Naive thymus-derived CD4-positive, alpha-beta T cell (primary cell): ENCODE measurements around the gene DBF4. TPM values are rescaled to one million over a fixed set of nuclear protein-coding genes. Genes with fewer than 3 reads are reported as not detected.
A peak's percentile ranks its signal among the peaks of the same experiment; 100 is the strongest.
"Not testable (repeated sequence)": the region's sequence is repeated elsewhere in the genome, so short reads cannot be mapped to it uniquely, and the experiment has no call there.

Source experiments
- ATAC-seq: fragments of 150-1000 bp; cut with Tn5 transposase; 2 replicates; pipeline ENCODE4 v1.10.0; 2021; ENCODE audit warnings: mild to moderate bottlenecking, moderate library complexity
- CTCF ChIA-PET: fragments of 350-600 bp; sonication (Branson Sonifier 250); formaldehyde crosslinking; loops from one replicate; lab custom pipeline; 2021; ENCODE audit warnings: antibody characterized with exemption; lab: Charles Lee
- POLR2A ChIA-PET: fragments of 350-600 bp; sonication (Branson Sonifier 250); formaldehyde crosslinking; loops from one replicate; lab custom pipeline; 2021; ENCODE audit warnings: antibody characterized with exemption, inconsistent platforms; lab: Charles Lee
- DNase-seq, 9 donors: peaks; one replicate each; pipeline versions ENCODE4 v3.0.0 to v3.0.0-alpha.2; 2020 to 2022; ENCODE audit warnings: mixed read lengths in 1 of 9
- H3K27ac ChIP-seq: one replicate; pipeline ENCODE4 v1.7.0; 2013; ENCODE audit warnings: mild to moderate bottlenecking, low read depth, low read length, moderate library complexity
- H3K27me3 ChIP-seq, 2 donors: one replicate each; pipeline ENCODE4 v1.7.0; 2013; ENCODE audit warnings: low read length in 2 of 2, mild to moderate bottlenecking in 2 of 2, moderate library complexity in 2 of 2; ENCODE audit not compliant: control insufficient read depth in 2 of 2, insufficient read depth in 2 of 2
- H3K36me3 ChIP-seq, 3 experiments: 1 replicate in 2 of 3; 2 replicates in 1 of 3; pipeline ENCODE4 v1.7.0; 2013; ENCODE audit warnings: low read length in 3 of 3, mild to moderate bottlenecking in 3 of 3, moderate library complexity in 1 of 3; ENCODE audit not compliant: insufficient read depth in 3 of 3, control insufficient read depth in 2 of 3
- H3K4me1 ChIP-seq, 2 donors: one replicate each; pipeline ENCODE4 v1.7.0; 2013; ENCODE audit warnings: low read length in 2 of 2, mild to moderate bottlenecking in 2 of 2, moderate library complexity in 1 of 2; ENCODE audit not compliant: control insufficient read depth in 2 of 2, insufficient read depth in 2 of 2
- H3K4me3 ChIP-seq: 2 replicates; pipeline ENCODE4 v1.7.0; 2013; ENCODE audit warnings: mild to moderate bottlenecking, low read length
- H3K9me3 ChIP-seq, 3 experiments: 1 replicate in 2 of 3; 2 replicates in 1 of 3; pipeline ENCODE4 v1.7.0; 2013; ENCODE audit warnings: low read length in 3 of 3; ENCODE audit not compliant: control insufficient read depth in 2 of 3
- H3K27ac Mint-ChIP-seq, 9 donors: one replicate each; pipeline ENCODE4 v1.8.0; 2020 to 2022; ENCODE audit warnings: mixed read lengths in 9 of 9, mild to moderate bottlenecking in 8 of 9, moderate library complexity in 5 of 9, inconsistent platforms in 2 of 9
- H3K27me3 Mint-ChIP-seq, 5 donors: one replicate each; pipeline ENCODE4 v1.8.0; 2021 to 2022; ENCODE audit warnings: mixed read lengths in 5 of 5, mild to moderate bottlenecking in 1 of 5
- H3K36me3 Mint-ChIP-seq, 5 donors: one replicate each; pipeline ENCODE4 v1.8.0; 2020 to 2022; ENCODE audit warnings: mixed read lengths in 5 of 5, mild to moderate bottlenecking in 3 of 5, inconsistent platforms in 1 of 5
- H3K4me1 Mint-ChIP-seq, 7 donors: one replicate each; pipeline ENCODE4 v1.8.0; 2020 to 2022; ENCODE audit warnings: mixed read lengths in 7 of 7, mild to moderate bottlenecking in 3 of 7, inconsistent platforms in 1 of 7
- H3K4me3 Mint-ChIP-seq, 10 donors: one replicate each; pipeline ENCODE4 v1.8.0; 2020 to 2022; ENCODE audit warnings: mild to moderate bottlenecking in 10 of 10, mixed read lengths in 10 of 10, moderate library complexity in 6 of 10, inconsistent platforms in 2 of 10
- H3K9me3 Mint-ChIP-seq, 11 donors: one replicate each; pipeline ENCODE4 v1.8.0; 2020 to 2022; ENCODE audit warnings: mixed read lengths in 11 of 11, mild to moderate bottlenecking in 4 of 11, inconsistent platforms in 1 of 11, moderate library complexity in 1 of 11
- intact Hi-C, 2 donors: fragments of 100-400 bp; cut with micrococcal nuclease; formaldehyde crosslinking; loops; one replicate each; pipeline ENCODE4 v1.15.1; 2023
- polyA plus RNA-seq, 2 donors: library from polyadenylated mRNA; unstranded; fragments of 300-500 nt; fragmentation: Illumina TruSeq; gene quantifications; one replicate each; pipeline ENCODE4 v1.2.3, GENCODE V29; 2021
- total RNA-seq, 6 experiments: library from RNA in 5 of 6; stranded (reverse) in 5 of 6; gene quantifications; 1 replicate in 5 of 6; 2 replicates in 1 of 6; pipeline ENCODE4 v1.2.3 and lab custom pipeline; 2021 to 2026

Gene DBF4
- total and polyA plus RNA-seq, 7 experiments from 2014 or later: 21.2 to 46.5 (median 32.5) TPM

DNA sequence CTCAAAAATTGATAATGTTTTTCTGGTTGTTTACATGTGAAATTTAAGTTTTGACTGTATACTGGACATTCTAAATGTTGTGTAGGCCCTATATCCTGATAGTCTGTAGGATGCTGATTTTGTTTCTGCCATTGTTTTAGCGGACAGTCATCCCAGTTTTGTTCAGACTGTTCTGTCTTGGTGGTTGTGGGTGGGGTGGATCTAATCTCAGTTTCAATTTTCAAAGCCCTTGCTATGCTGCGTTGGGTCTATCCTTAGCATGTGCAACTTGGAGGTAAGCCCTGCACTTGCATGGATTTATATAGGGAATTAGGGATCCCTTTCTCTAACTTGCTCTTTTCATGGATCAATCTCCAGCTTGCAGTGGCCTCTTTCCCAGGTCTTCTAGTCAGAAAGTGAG lies 19.1 kb downstream of the DBF4 start:
- Mint-ChIP-seq H3K36me3 (peaks cover 0 to 31% (median 16%) of the 10 kb centered on the region in 5 donors), H3K27ac (peak overlapping the region in 1 of 9 donors; percentile 16), H3K4me3 (no peak overlapping the region), H3K9me3 (no peaks in the 10 kb centered on the region), H3K27me3 (no peaks in the 10 kb centered on the region), H3K4me1 (peaks cover 0 to 31% (median 7%) of the 10 kb centered on the region in 7 donors)
- H3K27me3 ChIP-seq: no peaks in the 10 kb centered on the region
- POLR2A ChIA-PET: no interaction called here
- no peak overlapping the region for H3K27ac ChIP-seq
- no peak overlapping the region for H3K4me3 ChIP-seq
- CTCF ChIA-PET: interaction anchor here (1.1 kb wide), 1 partner anchor 10 kb away, joined by 3 read pairs; no protein-coding TSS in a partner anchor
- no peaks in the 10 kb centered on the region for H3K4me1 ChIP-seq
- ATAC-seq (no peak), DNase-seq (no peak)
- no peaks in the 10 kb centered on the region for H3K9me3 ChIP-seq
- intact Hi-C loops: no loop called here
- H3K36me3 ChIP-seq: peaks cover 4 to 41% (median 4%) of the 10 kb centered on the region in 3 experiments

DNA sequence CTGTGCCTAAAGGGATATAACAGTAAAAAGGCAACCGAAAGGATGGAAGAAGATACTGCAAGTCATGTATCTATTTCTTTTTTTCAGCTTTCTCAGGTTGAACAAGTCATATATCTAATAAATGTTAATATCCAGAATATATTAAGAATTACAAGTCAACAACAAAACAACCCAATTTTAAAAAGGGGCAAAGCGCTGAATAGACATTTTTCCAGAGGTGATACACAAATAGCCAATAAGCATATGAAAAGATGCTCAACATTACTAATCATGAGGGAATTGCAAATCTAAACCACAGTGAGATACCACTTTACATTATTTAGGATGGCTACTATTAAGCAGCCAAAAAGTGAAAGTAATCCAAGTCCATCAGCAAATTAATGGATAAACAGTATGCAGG lies 23.0 kb downstream of the DBF4 start:
- Histone ChIP-seq H3K36me3 (peaks cover 0 to 40% (median 4%) of the 10 kb centered on the region in 3 experiments), H3K27ac (no peak overlapping the region), H3K4me1 (no peaks in the 10 kb centered on the region), H3K27me3 (no peaks in the 10 kb centered on the region), H3K4me3 (no peak overlapping the region), H3K9me3 (no peaks in the 10 kb centered on the region)
- no peak for ATAC-seq
- POLR2A ChIA-PET: no interaction called here
- DNase-seq: no peak
- no peak overlapping the region for H3K4me3 Mint-ChIP-seq
- H3K27ac Mint-ChIP-seq: no peak overlapping the region
- intact Hi-C loops: no loop called here
- CTCF ChIA-PET: no interaction called here
- no peaks in the 10 kb centered on the region for H3K9me3 Mint-ChIP-seq
- H3K27me3 Mint-ChIP-seq: no peaks in the 10 kb centered on the region
- peaks cover 0 to 14% (median 4%) of the 10 kb centered on the region in 7 donors for H3K4me1 Mint-ChIP-seq
- peaks cover 0 to 43% (median 28%) of the 10 kb centered on the region in 5 donors for H3K36me3 Mint-ChIP-seq

DNA sequence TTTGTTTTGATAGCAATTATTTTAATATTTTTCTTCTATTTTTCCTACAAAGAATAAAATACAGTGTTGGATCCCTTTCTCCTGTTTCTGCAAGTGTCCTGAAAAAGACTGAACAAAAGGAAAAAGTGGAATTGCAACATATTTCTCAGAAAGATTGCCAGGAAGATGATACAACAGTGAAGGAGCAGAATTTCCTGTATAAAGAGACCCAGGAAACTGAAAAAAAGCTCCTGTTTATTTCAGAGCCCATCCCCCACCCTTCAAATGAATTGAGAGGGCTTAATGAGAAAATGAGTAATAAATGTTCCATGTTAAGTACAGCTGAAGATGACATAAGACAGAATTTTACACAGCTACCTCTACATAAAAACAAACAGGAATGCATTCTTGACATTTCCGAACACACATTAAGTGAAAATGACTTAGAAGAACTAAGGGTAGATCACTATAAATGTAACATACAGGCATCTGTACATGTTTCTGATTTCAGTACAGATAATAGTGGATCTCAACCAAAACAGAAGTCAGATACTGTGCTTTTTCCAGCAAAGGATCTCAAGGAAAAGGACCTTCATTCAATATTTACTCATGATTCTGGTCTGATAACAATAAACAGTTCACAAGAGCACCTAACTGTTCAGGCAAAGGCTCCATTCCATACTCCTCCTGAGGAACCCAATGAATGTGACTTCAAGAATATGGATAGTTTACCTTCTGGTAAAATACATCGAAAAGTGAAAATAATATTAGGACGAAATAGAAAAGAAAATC lies 31.0 kb downstream of the DBF4 start:
- H3K4me1 ChIP-seq, H3K27me3 ChIP-seq, H3K27ac ChIP-seq, CTCF ChIA-PET, H3K4me3 Mint-ChIP-seq, intact Hi-C loops, POLR2A ChIA-PET, H3K27me3 Mint-ChIP-seq, ATAC-seq, H3K9me3 ChIP-seq, DNase-seq, H3K9me3 Mint-ChIP-seq, H3K4me3 ChIP-seq: not testable (repeated sequence)
- peaks cover 0 to 20% (median 11%) of the 10 kb centered on the region in 7 donors for H3K4me1 Mint-ChIP-seq
- H3K36me3 ChIP-seq: peaks cover 0 to 12% (median 0%) of the 10 kb centered on the region in 3 experiments
- peaks cover 0 to 19% (median 11%) of the 10 kb centered on the region in 5 donors for H3K36me3 Mint-ChIP-seq
- peak overlapping the region in 6 of 9 donors; percentile 15 to 79 (median 55) for H3K27ac Mint-ChIP-seq

DNA sequence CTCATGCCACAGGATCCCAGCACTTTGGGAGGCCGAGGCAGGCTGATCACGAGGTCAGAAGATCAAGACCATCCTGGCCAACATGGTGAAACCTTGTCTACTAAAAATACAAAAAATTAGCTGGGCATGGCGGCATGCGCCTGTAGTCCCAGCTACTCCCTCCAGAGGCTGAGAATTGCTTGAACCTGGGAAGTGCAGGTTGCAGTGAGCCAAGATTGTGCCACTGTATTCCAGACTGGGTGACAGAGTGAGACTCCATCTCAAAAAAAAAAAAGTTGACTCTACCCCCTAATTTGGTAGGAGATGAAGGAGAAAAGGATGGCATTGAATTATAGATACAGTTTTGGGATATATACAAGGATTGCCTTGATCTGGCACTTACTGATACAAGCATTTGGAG lies 32.5 kb downstream of the DBF4 start:
- Mint-ChIP-seq H3K27ac (peak overlapping the region in 1 of 9 donors; percentile 51), H3K4me1 (peaks cover 0 to 20% (median 11%) of the 10 kb centered on the region in 7 donors), H3K36me3 (peaks cover 0 to 18% (median 6%) of the 10 kb centered on the region in 5 donors)
- DNase-seq, ATAC-seq, H3K4me1 ChIP-seq, H3K36me3 ChIP-seq, H3K4me3 ChIP-seq, H3K27me3 Mint-ChIP-seq, intact Hi-C loops, H3K4me3 Mint-ChIP-seq, H3K9me3 Mint-ChIP-seq, H3K27ac ChIP-seq, H3K27me3 ChIP-seq, POLR2A ChIA-PET, H3K9me3 ChIP-seq, CTCF ChIA-PET: not testable (repeated sequence)

DNA sequence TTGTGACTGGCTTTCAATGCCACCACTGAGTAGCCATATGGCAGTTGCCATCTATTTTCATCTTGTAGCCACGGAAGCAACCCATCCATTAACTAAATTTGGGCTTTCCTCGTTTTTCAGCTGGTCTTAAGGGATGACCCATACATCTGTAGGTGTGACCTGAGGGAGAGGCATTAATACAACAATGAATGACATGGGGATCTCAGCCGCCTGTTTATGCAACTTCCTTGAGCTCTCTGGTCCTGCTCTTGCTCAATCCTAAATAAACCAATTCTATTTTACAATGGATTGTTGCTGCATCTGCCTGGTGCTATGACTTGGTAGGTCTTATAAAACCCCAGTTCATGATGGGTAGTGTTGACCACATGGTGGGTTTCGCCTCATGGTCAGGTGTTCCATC lies 35.8 kb downstream of the DBF4 start:
- DNase-seq (no peak), ATAC-seq (no peak)
- CTCF ChIA-PET: no interaction called here
- Mint-ChIP-seq H3K4me1 (peaks cover 0 to 5% (median 3%) of the 10 kb centered on the region in 7 donors), H3K4me3 (no peak overlapping the region), H3K36me3 (peaks cover 0 to 10% (median 0%) of the 10 kb centered on the region in 5 donors), H3K9me3 (peaks cover 0 to 2% (median 0%) of the 10 kb centered on the region in 11 donors), H3K27ac (no peak overlapping the region), H3K27me3 (peaks cover 0 to 12% (median 0%) of the 10 kb centered on the region in 5 donors)
- POLR2A ChIA-PET: no interaction called here
- Histone ChIP-seq H3K9me3 (no peaks in the 10 kb centered on the region), H3K27me3 (peaks cover 0 to 3% of the 10 kb centered on the region in 2 donors), H3K36me3 (no peaks in the 10 kb centered on the region), H3K4me3 (no peak overlapping the region), H3K27ac (no peak overlapping the region), H3K4me1 (no peaks in the 10 kb centered on the region)
- intact Hi-C loops: loop anchor here in 1 of 2 donors (2.0 kb wide), 1 partner anchor 21 kb away; no protein-coding TSS in a partner anchor

DNA sequence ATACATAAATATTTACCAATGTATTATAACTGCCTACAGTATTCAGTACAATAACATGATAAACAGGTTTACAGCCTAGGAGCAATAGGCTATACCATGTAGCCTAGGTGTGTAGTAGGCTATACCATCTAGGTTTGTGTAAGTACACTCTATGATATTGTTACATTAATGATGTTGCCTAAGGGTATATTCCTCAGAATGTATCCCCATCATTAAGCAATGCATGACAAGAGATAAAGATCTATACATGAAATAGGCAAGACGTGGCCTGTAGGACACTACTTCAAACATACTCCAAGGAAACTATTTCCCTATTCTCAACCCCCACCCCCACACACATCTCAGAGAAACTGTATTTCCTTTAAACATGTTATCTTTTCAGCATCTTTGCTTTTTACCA lies 42.4 kb downstream of the DBF4 start:
- no peaks in the 10 kb centered on the region for H3K9me3 ChIP-seq
- ChIA-PET CTCF (no interaction called here), POLR2A (no interaction called here)
- ATAC-seq: no peak
- H3K4me3 Mint-ChIP-seq: no peak overlapping the region
- H3K9me3 Mint-ChIP-seq: peaks cover 0 to 2% (median 0%) of the 10 kb centered on the region in 11 donors
- H3K36me3 ChIP-seq: no peaks in the 10 kb centered on the region
- no peaks in the 10 kb centered on the region for H3K4me1 Mint-ChIP-seq
- H3K4me1 ChIP-seq: no peaks in the 10 kb centered on the region
- H3K27ac ChIP-seq: no peak overlapping the region
- no peaks in the 10 kb centered on the region for H3K36me3 Mint-ChIP-seq
- intact Hi-C loops: no loop called here
- no peak for DNase-seq
- H3K27me3 Mint-ChIP-seq: peaks cover 0 to 18% (median 6%) of the 10 kb centered on the region in 5 donors
- peaks cover 0 to 3% of the 10 kb centered on the region in 2 donors for H3K27me3 ChIP-seq
- no peak overlapping the region for H3K4me3 ChIP-seq
- no peak overlapping the region for H3K27ac Mint-ChIP-seq
